A549 (cell line): ENCODE results near the gene KRT15.

ENCODE experiments used
- CTCF ChIP-seq: fragments of >200 bp; sonication (Bioruptor Twin); formaldehyde crosslinking; IDR thresholded peaks from 3 replicates; pipeline ENCODE4 v1.5.1; 2016
- MAZ ChIP-seq: fragments of 150-350 bp; IDR thresholded peaks from 2 replicates; pipeline ENCODE4 v1.6.1; 2014; ENCODE audit warnings: antibody characterized with exemption, low read depth, low read length, borderline replicate concordance

GRCh38 chr17:41556306-41556705 is 37.6 kb upstream of the KRT15 start:
- TF ChIP-seq CTCF (no peak), MAZ (no peak)
